Esophagus muscularis mucosa (tissue), 4 donors: Measurements from ENCODE around the gene AK8. TPM values are rescaled to one million over a fixed set of nuclear protein-coding genes. Genes with fewer than 3 reads are reported as not detected.

ENCODE experiments used
- DNase-seq: peaks from one replicate; pipeline ENCODE4 v3.0.0-alpha.2; 2017; ENCODE audit errors: extremely low spot score
- H3K27ac ChIP-seq, 4 donors: fragments of 200-600 bp; sonication (generic); replicated peaks in 1 of 4; 1 replicate in 3 of 4; 2 replicates in 1 of 4; pipeline ENCODE4 v1.5.1; 2016 to 2019; ENCODE audit warnings: mild to moderate bottlenecking in 1 of 4
- H3K27me3 ChIP-seq, 4 donors: fragments of 200-600 bp; sonication (generic); one replicate each; pipeline versions ENCODE4 v1.5.1 to v1.6.0; 2016 to 2019
- H3K36me3 ChIP-seq, 4 donors: fragments of 200-600 bp; sonication (generic); one replicate each; pipeline ENCODE4 v1.5.1; 2016 to 2019
- H3K4me1 ChIP-seq, 4 donors: fragments of 200-600 bp; sonication (generic); one replicate each; pipeline ENCODE4 v1.5.1; 2016 to 2019
- H3K4me3 ChIP-seq, 4 donors: fragments of 200-600 bp; sonication (generic); 1 replicate in 2 of 4; 2 replicates in 2 of 4; pipeline ENCODE4 v1.5.1; 2016 to 2019; ENCODE audit warnings: mild to moderate bottlenecking in 4 of 4, moderate library complexity in 1 of 4
- H3K9me3 ChIP-seq, 4 donors: fragments of 200-600 bp; sonication (generic); 1 replicate in 3 of 4; 2 replicates in 1 of 4; pipeline ENCODE4 v1.5.1; 2016 to 2019
- EP300 ChIP-seq: sonication (generic); formaldehyde crosslinking; IDR thresholded peaks from one replicate; pipeline ENCODE4 v1.6.1; 2017; ENCODE audit warnings: antibody characterized with exemption
- POLR2A ChIP-seq: fragments of 450-650 bp; IDR thresholded peaks from one replicate; pipeline ENCODE4 v1.6.1; 2017; ENCODE audit warnings: antibody characterized with exemption, moderate library complexity, mild to moderate bottlenecking, low read depth
- POLR2AphosphoS5 ChIP-seq, 2 donors: sonication (generic); formaldehyde crosslinking; IDR thresholded peaks; one replicate each; pipeline ENCODE4 v1.6.1; 2017; ENCODE audit warnings: antibody characterized with exemption in 2 of 2
- WGBS: methylation state at CpG from one replicate; pipeline ENCODE4 v1.1.5; 2018; 5-methylcytosine and 5-hydroxymethylcytosine counted together
- intact Hi-C: fragments of 100-400 bp; cut with DNase I; formaldehyde crosslinking; loops from one replicate; pipeline ENCODE4 v1.15.1; 2023
- total RNA-seq, 4 donors: library from RNA; depleted of rRNA; stranded (reverse); fragments of >200 nt; gene quantifications; one replicate each; pipeline versions ENCODE4 v1.1.0 to v1.2.1, GENCODE V29; 2016
- TF ChIP-seq, protein P1 (sequence below), 3 experiments: fragments of 200-600 bp in 2 of 3; fragments of 450-650 bp in 1 of 3; sonication (generic) in 2 of 3; IDR thresholded peaks; one replicate each; pipeline ENCODE4 v1.5.1; 2017 to 2019; ENCODE audit warnings: antibody characterized with exemption in 3 of 3, mild to moderate bottlenecking in 2 of 3, moderate library complexity in 1 of 3

Gene AK8
- total RNA-seq, 4 donors from 2014 or later, result 0.39 to 1.5 (median 0.90) TPM

GRCh38 chr9:132827366-132827765 is 50.7 kb downstream of the AK8 start:
- no peak for DNase-seq
- intact Hi-C loops, result no loop called here
- H3K27ac ChIP-seq, result no peak overlapping the region
- 92% methylated on average over 5 of the region's 5 CpGs for WGBS
- TF ChIP-seq, protein P1, sequence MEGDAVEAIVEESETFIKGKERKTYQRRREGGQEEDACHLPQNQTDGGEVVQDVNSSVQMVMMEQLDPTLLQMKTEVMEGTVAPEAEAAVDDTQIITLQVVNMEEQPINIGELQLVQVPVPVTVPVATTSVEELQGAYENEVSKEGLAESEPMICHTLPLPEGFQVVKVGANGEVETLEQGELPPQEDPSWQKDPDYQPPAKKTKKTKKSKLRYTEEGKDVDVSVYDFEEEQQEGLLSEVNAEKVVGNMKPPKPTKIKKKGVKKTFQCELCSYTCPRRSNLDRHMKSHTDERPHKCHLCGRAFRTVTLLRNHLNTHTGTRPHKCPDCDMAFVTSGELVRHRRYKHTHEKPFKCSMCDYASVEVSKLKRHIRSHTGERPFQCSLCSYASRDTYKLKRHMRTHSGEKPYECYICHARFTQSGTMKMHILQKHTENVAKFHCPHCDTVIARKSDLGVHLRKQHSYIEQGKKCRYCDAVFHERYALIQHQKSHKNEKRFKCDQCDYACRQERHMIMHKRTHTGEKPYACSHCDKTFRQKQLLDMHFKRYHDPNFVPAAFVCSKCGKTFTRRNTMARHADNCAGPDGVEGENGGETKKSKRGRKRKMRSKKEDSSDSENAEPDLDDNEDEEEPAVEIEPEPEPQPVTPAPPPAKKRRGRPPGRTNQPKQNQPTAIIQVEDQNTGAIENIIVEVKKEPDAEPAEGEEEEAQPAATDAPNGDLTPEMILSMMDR (IDR thresholded peaks at IDR 0.05), result no peak
- TF ChIP-seq EP300, result no peak
- no peaks in the 10 kb centered on the region for H3K4me1 ChIP-seq
- peaks cover 0 to 10% (median 0%) of the 10 kb centered on the region in 4 donors for H3K27me3 ChIP-seq
- H3K9me3 ChIP-seq, result no peaks in the 10 kb centered on the region
- no peaks in the 10 kb centered on the region for H3K36me3 ChIP-seq
- no peak overlapping the region for H3K4me3 ChIP-seq

- no peak for DNase-seq
- Histone ChIP-seq H3K9me3 (no peaks in the 10 kb centered on the region), H3K27ac (no peak overlapping the region), H3K4me1 (no peaks in the 10 kb centered on the region), H3K36me3 (no peaks in the 10 kb centered on the region), H3K27me3 (peaks cover 0 to 10% (median 0%) of the 10 kb centered on the region in 4 donors), H3K4me3 (no peak overlapping the region)
- intact Hi-C loops, result no loop called here
- WGBS, result 93% methylated on average over 3 of the region's 13 CpGs
- no peak for TF ChIP-seq POLR2A
- no peak for TF ChIP-seq EP300
- TF ChIP-seq, protein P1 (IDR thresholded peaks at IDR 0.05), result no peak
- no peak for TF ChIP-seq POLR2AphosphoS5 (IDR thresholded peaks at IDR 0.05)
These were observed 51.3 kb downstream of the AK8 start for GRCh38 chr9:132826621-132827365.

- 64% methylated on average over 12 of the region's 12 CpGs for WGBS
- no peaks in the 10 kb centered on the region for H3K9me3 ChIP-seq
- H3K27ac ChIP-seq, result no peak overlapping the region
- TF ChIP-seq POLR2AphosphoS5 (IDR thresholded peaks at IDR 0.05) (no peak), EP300 (no peak), POLR2A (no peak)
- TF ChIP-seq, protein P1 (IDR thresholded peaks at IDR 0.05), result no peak
- H3K36me3 ChIP-seq, result no peaks in the 10 kb centered on the region
- H3K4me3 ChIP-seq, result no peak overlapping the region
- H3K4me1 ChIP-seq, result no peaks in the 10 kb centered on the region
- intact Hi-C loops, result no loop called here
- H3K27me3 ChIP-seq, result peaks cover 0 to 6% (median 0%) of the 10 kb centered on the region in 4 donors
- DNase-seq, result no peak
These were observed 52.0 kb downstream of the AK8 start for GRCh38 chr9:132826131-132826530.

DNA sequence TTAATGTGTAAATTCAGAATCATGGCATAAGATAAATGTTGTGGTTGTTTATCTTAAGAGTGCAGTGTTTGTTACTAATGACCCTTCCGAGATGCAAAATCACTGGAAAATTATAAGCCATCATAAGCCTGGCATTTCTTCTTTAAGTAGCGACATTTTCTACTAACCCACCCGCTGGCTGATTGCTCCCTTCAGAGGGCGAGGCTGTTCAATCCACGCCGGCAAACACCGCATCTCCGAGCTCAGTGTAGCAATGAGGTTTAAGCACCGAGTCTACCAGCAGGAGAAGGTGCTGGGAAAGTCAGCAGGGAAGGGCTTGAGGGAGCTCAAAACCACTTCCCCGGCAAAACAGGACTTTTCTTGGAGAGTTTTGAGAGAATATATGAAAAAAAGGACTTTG is 52.7 kb downstream of the AK8 start:
- Histone ChIP-seq H3K9me3 (no peaks in the 10 kb centered on the region), H3K27me3 (peaks cover 0 to 6% (median 0%) of the 10 kb centered on the region in 4 donors), H3K27ac (no peak overlapping the region), H3K4me1 (no peaks in the 10 kb centered on the region), H3K36me3 (no peaks in the 10 kb centered on the region), H3K4me3 (no peak overlapping the region)
- DNase-seq, result no peak
- 59% methylated on average over 10 of the region's 10 CpGs for WGBS
- TF ChIP-seq, protein P1 (IDR thresholded peaks at IDR 0.05), result no peak
- TF ChIP-seq POLR2AphosphoS5 (IDR thresholded peaks at IDR 0.05) (no peak), POLR2A (no peak), EP300 (no peak)
- intact Hi-C loops, result no loop called here

DNA sequence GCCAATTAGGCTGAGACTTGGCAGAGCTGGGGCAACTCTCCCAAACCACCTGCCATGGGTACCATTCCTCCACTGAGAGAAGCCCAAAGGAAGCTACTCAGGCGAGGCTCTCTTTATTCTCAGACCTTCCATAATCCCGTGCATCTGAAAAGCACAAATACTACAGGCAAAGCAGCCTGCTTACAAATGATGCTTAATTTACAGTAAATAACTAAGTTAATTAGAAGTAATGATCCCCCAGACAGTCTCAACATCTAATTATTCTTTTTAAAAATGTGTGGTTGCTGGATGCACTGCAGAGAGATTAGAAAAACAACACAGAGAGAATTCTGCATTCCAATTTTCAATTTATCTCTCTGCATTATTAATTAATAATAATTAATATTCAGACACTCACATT is 53.1 kb downstream of the AK8 start:
- intact Hi-C loops, result no loop called here
- no peak for DNase-seq

More for the DNA sequence above, 53.1 kb downstream of the AK8 start:
- H3K4me1 ChIP-seq, result no peaks in the 10 kb centered on the region
- no peaks in the 10 kb centered on the region for H3K36me3 ChIP-seq
- H3K9me3 ChIP-seq, result no peaks in the 10 kb centered on the region
- H3K27me3 ChIP-seq, result peaks cover 0 to 6% (median 0%) of the 10 kb centered on the region in 4 donors
- TF ChIP-seq POLR2A, result no peak
- TF ChIP-seq POLR2AphosphoS5 (IDR thresholded peaks at IDR 0.05), result no peak
- TF ChIP-seq, protein P1 (IDR thresholded peaks at IDR 0.05), result no peak
- no peak for TF ChIP-seq EP300
- no peak overlapping the region for H3K4me3 ChIP-seq
- WGBS, result 88% methylated on average over 2 of the region's 2 CpGs
- H3K27ac ChIP-seq, result no peak overlapping the region
